GM12891 (cell line): ENCODE results near the gene TMEM203.

Experiments
- DNase-seq: peaks from one replicate; pipeline ENCODE4 v3.0.0; 2011; ENCODE audit warnings: low spot score; ENCODE audit not compliant: insufficient read length
- FAIRE-seq: peaks from 2 replicates; lab custom pipeline; 2011; peaks lifted over from hg19 to GRCh38; lab: Jason Lieb, UNC
- PAX5 ChIP-seq: IDR thresholded peaks from 2 replicates; pipeline ENCODE4 v1.6.1; 2011; ENCODE audit warnings: low read length, moderate library complexity, mild to moderate bottlenecking; ENCODE audit not compliant: insufficient read depth, severe bottlenecking
- POLR2A ChIP-seq: IDR thresholded peaks from 2 replicates; pipeline ENCODE4 v1.6.1; 2011; ENCODE audit warnings: low read depth, low read length, control low read depth
- POLR2AphosphoS5 ChIP-seq: IDR thresholded peaks from 2 replicates; pipeline ENCODE4 v1.6.1; 2011; ENCODE audit warnings: low read depth, low read length, control low read depth
- POU2F2 ChIP-seq: IDR thresholded peaks from 2 replicates; pipeline ENCODE4 v1.6.1; 2011; ENCODE audit warnings: low read depth, mild to moderate bottlenecking, control low read depth, low read length, moderate library complexity
- SPI1 ChIP-seq: IDR thresholded peaks from 2 replicates; pipeline ENCODE4 v1.6.1; 2011; ENCODE audit warnings: low read depth, low read length, control low read depth
- TAF1 ChIP-seq: IDR thresholded peaks from 2 replicates; pipeline ENCODE4 v1.6.1; 2011; ENCODE audit warnings: low read depth, low read length, control low read depth

Gene TMEM203

DNA sequence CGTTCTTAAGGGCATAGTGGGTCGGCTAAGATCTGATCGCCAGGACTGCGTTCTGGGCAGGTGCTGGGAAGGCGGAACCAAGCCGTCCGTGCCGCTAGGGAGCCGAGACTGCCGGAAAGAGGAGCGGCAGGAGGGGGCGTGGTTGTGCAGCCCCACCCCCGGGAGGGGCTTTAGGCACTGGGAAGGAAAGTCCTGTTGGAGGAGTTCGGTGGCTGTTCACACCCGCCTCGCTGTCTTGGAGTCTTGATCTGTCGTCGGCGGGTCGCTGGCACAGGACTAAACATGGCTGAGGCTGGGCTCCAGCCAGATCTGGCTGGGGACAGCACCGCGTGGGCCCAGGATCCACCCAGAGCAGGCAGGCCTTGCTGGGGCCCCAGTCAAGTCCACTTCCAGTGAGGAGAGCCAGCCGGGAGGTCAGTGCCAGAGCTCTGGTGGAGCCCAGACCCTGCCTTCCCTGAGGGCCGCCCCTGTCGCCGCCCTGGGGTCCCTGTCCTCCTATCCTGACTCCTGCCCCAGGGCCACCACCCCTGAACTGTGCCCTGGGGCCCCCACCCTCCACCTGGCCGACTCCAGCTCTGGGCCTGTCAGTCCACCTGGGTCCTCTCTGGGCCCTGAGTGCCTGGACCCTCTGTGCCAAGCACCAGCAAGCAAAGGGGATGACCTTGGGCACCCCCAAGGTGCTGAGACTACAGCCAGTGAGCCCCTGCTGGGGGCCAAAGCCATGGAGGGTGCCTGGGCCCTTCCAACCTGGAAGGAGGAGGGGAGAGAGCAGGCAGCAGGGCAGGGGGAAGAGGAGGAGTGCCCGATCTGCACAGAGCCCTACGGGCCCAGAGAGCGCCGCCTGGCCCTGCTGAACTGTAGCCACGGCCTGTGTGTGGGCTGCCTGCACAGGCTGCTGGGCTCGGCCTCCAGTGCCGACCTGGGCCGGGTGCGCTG lies 12.1 kb upstream of the TMEM203 start:
- FAIRE-seq (no peak), DNase-seq (no peak)
- TF ChIP-seq PAX5 (no peak), SPI1 (no peak), POU2F2 (no peak), POLR2A (no peak), POLR2AphosphoS5 (no peak), TAF1 (no peak)

- FAIRE-seq (no peak), DNase-seq (no peak)
- TF ChIP-seq PAX5 (no peak), POLR2AphosphoS5 (no peak), SPI1 (no peak), POLR2A (no peak), POU2F2 (no peak), TAF1 (no peak)
Observed at GRCh38 chr9:137216188-137216965, 10.9 kb upstream of the TMEM203 start.

DNA sequence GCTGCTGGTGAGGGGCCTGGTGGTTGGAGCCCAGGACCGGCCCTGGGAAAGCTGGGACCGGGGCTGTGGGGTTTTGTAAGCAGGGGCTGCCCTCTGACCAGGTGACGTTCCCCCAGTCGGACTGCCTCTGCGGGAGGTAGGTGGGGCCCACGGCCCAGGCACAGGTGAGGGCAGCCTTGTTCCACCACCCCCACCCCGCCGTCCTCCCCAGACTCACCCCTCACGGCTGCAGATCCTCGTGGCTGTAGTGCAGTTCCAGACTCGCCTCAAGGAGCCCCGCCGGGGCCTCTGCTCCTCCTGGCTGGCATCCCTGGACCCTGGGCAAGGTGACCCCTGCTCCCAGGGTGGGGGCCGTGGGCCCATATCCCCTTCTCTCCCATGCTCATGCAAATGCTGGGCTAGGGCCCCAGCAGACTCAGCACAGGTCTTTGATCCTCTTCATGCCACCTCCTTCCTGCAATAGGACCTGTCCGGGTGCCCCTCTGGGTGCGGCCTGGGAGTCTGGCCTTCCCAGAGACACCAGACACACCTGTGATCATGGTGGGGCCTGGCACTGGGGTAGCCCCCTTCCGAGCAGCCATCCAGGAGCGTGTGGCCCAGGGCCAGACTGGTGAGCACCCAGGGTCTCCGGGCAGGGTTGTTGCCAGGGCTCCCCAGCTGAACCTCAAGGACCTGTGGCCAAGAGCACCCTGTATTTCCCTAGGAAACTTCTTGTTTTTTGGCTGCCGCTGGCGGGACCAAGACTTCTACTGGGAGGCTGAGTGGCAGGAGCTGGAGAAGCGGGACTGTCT lies 9.9 kb upstream of the TMEM203 start:
- FAIRE-seq (no peak), DNase-seq (no peak)
- TF ChIP-seq POLR2A (no peak), POLR2AphosphoS5 (no peak), PAX5 (no peak), POU2F2 (no peak), SPI1 (no peak)

DNA sequence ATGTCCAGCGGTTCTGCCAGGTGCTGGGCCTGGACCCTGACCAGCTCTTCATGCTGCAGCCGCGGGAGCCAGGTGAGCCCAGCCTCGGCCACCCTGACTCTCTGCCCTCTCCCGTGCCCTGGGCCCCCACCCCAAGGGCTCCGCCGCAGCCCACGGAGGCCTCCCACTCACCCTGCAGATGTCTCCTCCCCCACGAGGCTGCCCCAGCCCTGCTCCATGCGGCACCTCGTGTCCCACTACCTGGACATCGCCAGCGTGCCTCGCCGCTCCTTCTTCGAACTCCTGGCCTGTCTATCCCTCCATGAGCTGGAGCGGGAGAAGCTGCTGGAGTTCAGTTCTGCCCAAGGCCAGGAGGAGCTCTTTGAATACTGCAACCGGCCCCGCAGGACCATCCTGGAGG lies 9.2 kb upstream of the TMEM203 start:
- FAIRE-seq, result no peak
- no peak for TF ChIP-seq POU2F2
- TF ChIP-seq PAX5, result no peak
- TF ChIP-seq TAF1, result no peak
- no peak for TF ChIP-seq SPI1
- no peak for TF ChIP-seq POLR2A
- TF ChIP-seq POLR2AphosphoS5, result no peak
- DNase-seq, result no peak

- FAIRE-seq, result no peak
- no peak for TF ChIP-seq TAF1
- TF ChIP-seq POU2F2, result no peak
- TF ChIP-seq SPI1, result no peak
- no peak for TF ChIP-seq POLR2AphosphoS5
- no peak for TF ChIP-seq PAX5
- TF ChIP-seq POLR2A, result no peak
- DNase-seq, result no peak
Observed at GRCh38 chr9:137213160-137214060, 8.0 kb upstream of the TMEM203 start.

DNA sequence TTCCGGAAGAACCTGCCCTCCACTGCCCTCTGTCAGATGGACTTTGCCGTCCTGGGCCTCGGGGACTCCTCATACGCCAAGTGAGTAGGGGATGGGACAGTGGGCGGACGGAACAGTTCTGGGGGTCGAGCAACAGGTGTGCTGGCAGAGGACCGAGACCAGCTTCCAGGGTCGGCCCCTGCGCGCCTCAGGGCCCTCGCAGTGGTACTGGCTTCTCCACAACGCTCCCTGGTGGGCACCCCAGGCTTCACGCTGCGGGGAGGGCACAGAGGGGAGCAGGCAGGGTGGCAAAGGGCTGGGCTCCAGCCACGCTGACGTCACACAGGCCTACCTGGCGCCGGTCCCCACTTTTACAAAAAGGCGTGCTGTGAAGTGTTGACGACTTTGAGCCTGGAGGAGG lies 7.1 kb upstream of the TMEM203 start:
- FAIRE-seq (no peak), DNase-seq (no peak)
- TF ChIP-seq POU2F2 (no peak), SPI1 (no peak), TAF1 (no peak), PAX5 (no peak), POLR2A (no peak), POLR2AphosphoS5 (no peak)

DNA sequence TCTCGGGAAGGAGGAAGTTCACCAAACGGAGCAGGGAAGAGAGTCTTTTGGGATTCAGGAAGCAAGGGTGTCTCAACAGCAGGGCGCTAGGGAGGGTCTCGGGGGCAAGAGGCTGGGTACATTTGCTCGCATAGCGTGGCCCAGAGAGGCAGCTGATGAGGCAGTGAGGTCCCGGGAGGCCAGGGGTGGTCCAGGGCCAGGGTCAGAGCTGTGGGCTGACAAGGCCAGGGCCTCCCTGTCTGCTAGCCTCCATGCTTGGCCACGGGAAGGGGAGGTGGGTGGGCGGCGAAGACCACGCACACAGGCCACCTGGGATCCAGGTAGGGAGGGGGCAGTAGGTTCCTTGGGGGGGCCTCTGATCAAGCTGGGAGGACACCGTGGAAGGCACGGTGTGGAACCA lies 6.1 kb upstream of the TMEM203 start:
- TF ChIP-seq POLR2A, result no peak
- TF ChIP-seq POU2F2, result no peak
- no peak for TF ChIP-seq SPI1
- TF ChIP-seq TAF1, result no peak
- no peak for TF ChIP-seq PAX5
- TF ChIP-seq POLR2AphosphoS5, result no peak
- FAIRE-seq (no peak), DNase-seq (no peak)

DNA sequence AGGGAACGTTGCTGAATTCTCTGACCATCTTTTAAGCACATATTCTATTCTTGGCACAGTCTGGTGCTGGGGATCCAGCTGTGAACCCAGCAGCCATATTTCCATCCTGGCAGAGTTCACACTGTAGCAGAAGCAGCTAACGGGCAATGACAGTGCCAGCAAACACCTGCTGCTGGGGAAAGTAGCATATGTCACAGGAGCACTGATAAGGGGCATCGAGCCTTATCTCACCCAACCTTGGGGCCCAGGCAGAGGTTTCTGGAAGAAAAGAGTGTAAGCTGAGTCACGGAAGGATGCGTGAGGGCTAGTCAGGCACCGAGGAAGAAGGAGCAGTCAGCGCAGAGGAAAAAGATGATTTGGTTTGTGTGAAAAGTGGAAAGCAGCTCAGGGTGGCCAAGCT lies 1.2 kb upstream of the TMEM203 start:
- DNase-seq, result no peak
- no peak for FAIRE-seq
- no peak for TF ChIP-seq POU2F2
- no peak for TF ChIP-seq POLR2A
- no peak for TF ChIP-seq TAF1
- no peak for TF ChIP-seq PAX5
- no peak for TF ChIP-seq POLR2AphosphoS5
- no peak for TF ChIP-seq SPI1

DNA sequence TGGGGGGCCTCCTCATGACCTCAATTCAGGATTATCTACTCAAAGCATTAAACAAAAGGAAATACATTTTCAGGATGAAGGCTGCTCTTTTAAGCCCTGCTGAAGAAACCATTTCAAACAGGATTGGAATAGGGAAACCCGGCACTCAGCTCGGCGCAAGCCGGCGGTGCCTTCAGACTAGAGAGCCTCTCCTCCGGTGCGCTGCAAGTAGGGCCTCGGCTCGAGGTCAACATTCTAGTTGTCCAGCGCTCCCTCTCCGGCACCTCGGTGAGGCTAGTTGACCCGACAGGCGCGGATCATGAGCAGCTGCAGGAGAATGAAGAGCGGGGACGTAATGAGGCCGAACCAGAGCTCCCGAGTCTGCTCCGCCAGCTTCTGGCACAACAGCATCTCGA lies 720 bp downstream of the TMEM203 start:
- FAIRE-seq, result no peak

More for the DNA sequence above, 720 bp downstream of the TMEM203 start:
- no peak for DNase-seq
- no peak for TF ChIP-seq POU2F2
- TF ChIP-seq SPI1, result no peak
- no peak for TF ChIP-seq POLR2A
- no peak for TF ChIP-seq PAX5
- no peak for TF ChIP-seq POLR2AphosphoS5
- TF ChIP-seq TAF1, result no peak
